ENCODE data around the gene LSAMP.
"Not testable (repeated sequence)": the region's sequence is repeated elsewhere in the genome, so short reads cannot be mapped to it uniquely, and the experiment has no call there.

DNA sequence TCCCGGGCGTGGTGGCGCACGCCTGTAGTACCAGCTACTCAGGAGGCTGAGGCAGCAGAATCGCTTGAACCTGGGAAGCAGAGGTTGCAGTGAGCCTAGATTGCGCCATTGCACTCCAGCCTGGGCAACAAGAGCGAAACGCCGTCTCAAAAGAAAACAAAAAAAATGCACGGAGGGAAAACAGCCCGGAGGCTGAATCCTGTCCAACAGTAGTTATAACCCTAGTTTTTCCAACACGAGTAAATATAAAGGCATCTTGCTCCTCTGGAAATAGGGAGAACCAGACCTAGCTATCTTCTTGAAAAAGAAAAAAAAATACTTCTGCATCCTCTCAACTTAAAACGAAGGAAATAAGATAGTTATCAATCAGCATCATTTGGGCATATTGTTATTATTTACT, 661.9 kb downstream of the LSAMP start:
- TF ChIP-seq, protein P1, sequence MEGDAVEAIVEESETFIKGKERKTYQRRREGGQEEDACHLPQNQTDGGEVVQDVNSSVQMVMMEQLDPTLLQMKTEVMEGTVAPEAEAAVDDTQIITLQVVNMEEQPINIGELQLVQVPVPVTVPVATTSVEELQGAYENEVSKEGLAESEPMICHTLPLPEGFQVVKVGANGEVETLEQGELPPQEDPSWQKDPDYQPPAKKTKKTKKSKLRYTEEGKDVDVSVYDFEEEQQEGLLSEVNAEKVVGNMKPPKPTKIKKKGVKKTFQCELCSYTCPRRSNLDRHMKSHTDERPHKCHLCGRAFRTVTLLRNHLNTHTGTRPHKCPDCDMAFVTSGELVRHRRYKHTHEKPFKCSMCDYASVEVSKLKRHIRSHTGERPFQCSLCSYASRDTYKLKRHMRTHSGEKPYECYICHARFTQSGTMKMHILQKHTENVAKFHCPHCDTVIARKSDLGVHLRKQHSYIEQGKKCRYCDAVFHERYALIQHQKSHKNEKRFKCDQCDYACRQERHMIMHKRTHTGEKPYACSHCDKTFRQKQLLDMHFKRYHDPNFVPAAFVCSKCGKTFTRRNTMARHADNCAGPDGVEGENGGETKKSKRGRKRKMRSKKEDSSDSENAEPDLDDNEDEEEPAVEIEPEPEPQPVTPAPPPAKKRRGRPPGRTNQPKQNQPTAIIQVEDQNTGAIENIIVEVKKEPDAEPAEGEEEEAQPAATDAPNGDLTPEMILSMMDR (IDR thresholded peaks at IDR 0.05), result not testable (repeated sequence)
- not testable (repeated sequence) for TF ChIP-seq POLR2A (IDR thresholded peaks at IDR 0.05)
